ENCODE measurements around the gene TNFRSF9.

- TF ChIP-seq CTCF (IDR thresholded peaks at IDR 0.05) (no peak), POLR2A (IDR thresholded peaks at IDR 0.05) (no peak), POLR2AphosphoS5 (IDR thresholded peaks at IDR 0.05) (no peak)
These were observed 24.7 kb downstream of the TNFRSF9 start for GRCh38 chr1:7915826-7916500.

Measured in transverse colon (tissue), 4 donors.